ENCODE data around the gene RPRD1A.

GRCh38 chr18:36083729-36084128 lies 16.4 kb upstream of the RPRD1A start:
- TF ChIP-seq CTCF (IDR thresholded peaks at IDR 0.05) (no peak), POLR2A (IDR thresholded peaks at IDR 0.05) (no peak)
